Middle frontal gyrus (tissue), 1 donor: ENCODE results near the gene IMPG2.

ENCODE experiments used
- DNase-seq: peaks from one replicate; pipeline ENCODE4 v3.0.0-alpha.2; 2015; ENCODE audit warnings: low spot score; ENCODE audit errors: extremely low spot score

IMPG2 gene

GRCh38 chr3:101184111-101184510 lies 136.3 kb downstream of the IMPG2 start:
- no peak for DNase-seq

GRCh38 chr3:101183151-101183550 lies 137.2 kb downstream of the IMPG2 start:
- no peak for DNase-seq

- no peak for DNase-seq
Measured at GRCh38 chr3:101182734-101183133, 137.6 kb downstream of the IMPG2 start.

GRCh38 chr3:101181801-101182200 lies 138.6 kb downstream of the IMPG2 start:
- DNase-seq = no peak

GRCh38 chr3:101179637-101180036 lies 140.7 kb downstream of the IMPG2 start:
- DNase-seq = no peak

DNA sequence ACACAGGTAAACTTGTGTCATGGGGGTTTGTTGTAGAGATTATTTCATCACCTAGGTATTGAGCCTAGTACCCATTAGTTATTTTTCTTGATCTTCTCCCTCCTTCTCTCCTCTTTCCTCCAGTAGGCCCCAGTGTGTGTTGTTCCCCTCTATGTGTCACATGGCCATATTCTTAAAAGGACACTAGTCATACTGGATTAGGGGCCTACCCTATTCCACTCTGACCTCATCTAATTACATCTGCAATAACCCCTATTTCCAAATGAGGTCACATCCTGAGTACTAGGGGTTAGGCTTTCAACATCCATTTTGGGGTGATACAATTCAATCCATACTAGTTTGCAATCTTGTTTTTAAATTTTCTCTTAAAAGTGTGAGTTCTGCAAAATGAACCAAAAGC lies 142.8 kb downstream of the IMPG2 start:
- no peak for DNase-seq
